Gastrocnemius medialis (tissue), 4 donors: ENCODE data around the gene MTFR2. TPM values are rescaled to one million over a fixed set of nuclear protein-coding genes. Genes with fewer than 3 reads are reported as not detected.

ENCODE experiments used
- ATAC-seq, 2 donors: fragments of 150-250 bp; one replicate each; pipeline ENCODE4 v1.9.1; 2016
- DNase-seq, 2 donors: peaks; one replicate each; pipeline ENCODE4 v3.0.0-alpha.2; 2019
- H3K27ac ChIP-seq, 4 donors: fragments of 200-600 bp; sonication (generic); 1 replicate in 1 of 4; 2 replicates in 3 of 4; pipeline ENCODE4 v1.5.1; 2016 to 2018; ENCODE audit warnings: mild to moderate bottlenecking in 2 of 4, moderate library complexity in 1 of 4
- H3K27me3 ChIP-seq, 3 donors: fragments of 200-600 bp; sonication (generic) in 2 of 3; 1 replicate in 1 of 3; 2 replicates in 2 of 3; pipeline versions ENCODE4 v1.5.1 to v1.6.0; 2016 to 2019; ENCODE audit warnings: mild to moderate bottlenecking in 1 of 3, moderate library complexity in 1 of 3
- H3K36me3 ChIP-seq, 2 donors: fragments of 200-600 bp; sonication (generic) in 1 of 2; one replicate each; pipeline ENCODE4 v1.5.1; 2017 to 2018
- H3K4me1 ChIP-seq, 2 donors: fragments of 200-600 bp; sonication (generic) in 1 of 2; one replicate each; pipeline ENCODE4 v1.5.1; 2016 to 2017; ENCODE audit warnings: mild to moderate bottlenecking in 2 of 2
- H3K4me3 ChIP-seq, 4 donors: fragments of 200-600 bp; sonication (generic) in 3 of 4; 1 replicate in 1 of 4; 2 replicates in 3 of 4; pipeline ENCODE4 v1.5.1; 2016 to 2019; ENCODE audit warnings: mild to moderate bottlenecking in 2 of 4
- H3K9me3 ChIP-seq, 3 donors: fragments of 200-600 bp; sonication (generic) in 2 of 3; 1 replicate in 1 of 3; 2 replicates in 2 of 3; pipeline ENCODE4 v1.5.1; 2016 to 2019
- POLR2A ChIP-seq, 2 donors: fragments of 450-650 bp; IDR thresholded peaks; one replicate each; pipeline ENCODE4 v1.6.1; 2017; ENCODE audit warnings: antibody characterized with exemption in 2 of 2, mild to moderate bottlenecking in 2 of 2, moderate library complexity in 2 of 2
- in situ Hi-C, 4 donors: fragments of 200-750 bp; cut with MboI; loops; one replicate each; pipeline versions ENCODE4 v1.15.0 to v1.8.0; 2017; ENCODE audit warnings: low sequenced_read_pairs in 4 of 4
- intact Hi-C: fragments of 100-400 bp; cut with DNase I; formaldehyde crosslinking; loops from one replicate; pipeline ENCODE4 v1.15.1; 2023; ENCODE audit warnings: low total_unique reads
- total RNA-seq, 4 donors: library from RNA; depleted of rRNA; stranded (reverse); fragments of >200 nt; gene quantifications; one replicate each; pipeline versions ENCODE4 v1.1.0 to v1.2.3, GENCODE V29; 2016
- TF ChIP-seq, protein P1 (sequence below), 5 experiments: fragments of 450-650 bp in 3 of 5; fragments of 200-600 bp in 2 of 5; sonication (generic) in 2 of 5; IDR thresholded peaks in 4 of 5; conservative IDR thresholded peaks in 1 of 5; 1 replicate in 4 of 5; 2 replicates in 1 of 5; pipeline ENCODE4 v1.5.1; 2016 to 2019; ENCODE audit warnings: antibody characterized with exemption in 5 of 5, mild to moderate bottlenecking in 3 of 5, moderate library complexity in 3 of 5

MTFR2 gene
- total RNA-seq, 4 donors from 2014 or later = 0.51 TPM; not detected in 3

GRCh38 chr6:136235233-136235564 is 14.9 kb downstream of the MTFR2 start:
- in situ Hi-C loops = no loop called here
- DNase-seq (no peak), ATAC-seq (no peak)
- intact Hi-C loops = no loop called here
- Histone ChIP-seq H3K36me3 (no peaks in the 10 kb centered on the region), H3K27me3 (no peaks in the 10 kb centered on the region), H3K4me1 (no peaks in the 10 kb centered on the region), H3K4me3 (no peak overlapping the region), H3K27ac (no peak overlapping the region), H3K9me3 (no peaks in the 10 kb centered on the region)
- TF ChIP-seq, protein P1, sequence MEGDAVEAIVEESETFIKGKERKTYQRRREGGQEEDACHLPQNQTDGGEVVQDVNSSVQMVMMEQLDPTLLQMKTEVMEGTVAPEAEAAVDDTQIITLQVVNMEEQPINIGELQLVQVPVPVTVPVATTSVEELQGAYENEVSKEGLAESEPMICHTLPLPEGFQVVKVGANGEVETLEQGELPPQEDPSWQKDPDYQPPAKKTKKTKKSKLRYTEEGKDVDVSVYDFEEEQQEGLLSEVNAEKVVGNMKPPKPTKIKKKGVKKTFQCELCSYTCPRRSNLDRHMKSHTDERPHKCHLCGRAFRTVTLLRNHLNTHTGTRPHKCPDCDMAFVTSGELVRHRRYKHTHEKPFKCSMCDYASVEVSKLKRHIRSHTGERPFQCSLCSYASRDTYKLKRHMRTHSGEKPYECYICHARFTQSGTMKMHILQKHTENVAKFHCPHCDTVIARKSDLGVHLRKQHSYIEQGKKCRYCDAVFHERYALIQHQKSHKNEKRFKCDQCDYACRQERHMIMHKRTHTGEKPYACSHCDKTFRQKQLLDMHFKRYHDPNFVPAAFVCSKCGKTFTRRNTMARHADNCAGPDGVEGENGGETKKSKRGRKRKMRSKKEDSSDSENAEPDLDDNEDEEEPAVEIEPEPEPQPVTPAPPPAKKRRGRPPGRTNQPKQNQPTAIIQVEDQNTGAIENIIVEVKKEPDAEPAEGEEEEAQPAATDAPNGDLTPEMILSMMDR (IDR thresholded peaks at IDR 0.05 in 4 of 5, conservative IDR thresholded peaks at IDR 0.05 in 1 of 5) = no peak

- no peak for ATAC-seq
- TF ChIP-seq, protein P1 (IDR thresholded peaks at IDR 0.05 in 4 of 5, conservative IDR thresholded peaks at IDR 0.05 in 1 of 5) = no peak
- TF ChIP-seq POLR2A (IDR thresholded peaks at IDR 0.05) = no peak
- Histone ChIP-seq H3K9me3 (no peaks in the 10 kb centered on the region), H3K27ac (no peak overlapping the region), H3K36me3 (no peaks in the 10 kb centered on the region), H3K4me1 (no peaks in the 10 kb centered on the region), H3K27me3 (no peaks in the 10 kb centered on the region), H3K4me3 (no peak overlapping the region)
- in situ Hi-C loops (no loop called here), intact Hi-C loops (no loop called here)
- DNase-seq = no peak
These were observed 17.4 kb downstream of the MTFR2 start for GRCh38 chr6:136232701-136233100.

- TF ChIP-seq, protein P1 (IDR thresholded peaks at IDR 0.05 in 4 of 5, conservative IDR thresholded peaks at IDR 0.05 in 1 of 5) = no peak
- no peaks in the 10 kb centered on the region for H3K9me3 ChIP-seq
- H3K36me3 ChIP-seq = no peaks in the 10 kb centered on the region
- in situ Hi-C loops = no loop called here
- ATAC-seq = no peak
- intact Hi-C loops = no loop called here
- no peaks in the 10 kb centered on the region for H3K4me1 ChIP-seq
- no peak overlapping the region for H3K27ac ChIP-seq
- no peaks in the 10 kb centered on the region for H3K27me3 ChIP-seq
- H3K4me3 ChIP-seq = no peak overlapping the region
- DNase-seq = no peak
These were observed 19.8 kb downstream of the MTFR2 start for GRCh38 chr6:136230219-136230853.

GRCh38 chr6:136228814-136229213 is 21.3 kb downstream of the MTFR2 start:
- Histone ChIP-seq H3K9me3 (no peaks in the 10 kb centered on the region), H3K27me3 (no peaks in the 10 kb centered on the region), H3K4me3 (no peak overlapping the region), H3K27ac (no peak overlapping the region), H3K4me1 (no peaks in the 10 kb centered on the region), H3K36me3 (no peaks in the 10 kb centered on the region)
- ATAC-seq = no peak
- in situ Hi-C loops (loop anchor here (5.0 to 10.0 kb wide), 4 partner anchors 692 to 774 kb away; no protein-coding TSS in a partner anchor), intact Hi-C loops (no loop called here)
- no peak for TF ChIP-seq POLR2A (IDR thresholded peaks at IDR 0.05)
- TF ChIP-seq, protein P1 (IDR thresholded peaks at IDR 0.05 in 4 of 5, conservative IDR thresholded peaks at IDR 0.05 in 1 of 5) = no peak
- DNase-seq = no peak
